Stimulated activated CD8-positive, alpha-beta memory T cell treated with anti-CD3 and anti-CD28 coated beads, Interleukin-7, amount 100 ng/mL, for 48 hours (primary cell): Measurements from ENCODE around the gene LRP10.

Experiments
- DNase-seq, 2 donors: peaks; one replicate each; pipeline ENCODE4 v3.0.0-alpha.2; 2020; ENCODE audit warnings: low read depth in 1 of 2; ENCODE audit errors: extremely low read depth in 1 of 2

The LRP10 gene

GRCh38 chr14:22915886-22916521, 44.5 kb downstream of the LRP10 start:
- DNase-seq, result no peak

- DNase-seq, result peak; percentile 96 to 100
These were observed 47.5 kb downstream of the LRP10 start, which contains the start of gene RBM23 for GRCh38 chr14:22918804-22919600. RBM23 (minus strand) TSS chr14:22919149.

GRCh38 chr14:22919601-22919921, 48.0 kb downstream of the LRP10 start:
- no peak for DNase-seq

- no peak for DNase-seq
These were observed 49.2 kb downstream of the LRP10 start for GRCh38 chr14:22920697-22921096.

GRCh38 chr14:22922294-22922693, 50.8 kb downstream of the LRP10 start:
- DNase-seq, result no peak

- DNase-seq, result no peak
These were observed 52.2 kb downstream of the LRP10 start for GRCh38 chr14:22923746-22924145.

GRCh38 chr14:22925513-22925912, 54.0 kb downstream of the LRP10 start:
- no peak for DNase-seq

- DNase-seq, result no peak
These were observed 54.8 kb downstream of the LRP10 start for GRCh38 chr14:22926316-22926715.

GRCh38 chr14:22928237-22929103, 56.9 kb downstream of the LRP10 start:
- no peak for DNase-seq

GRCh38 chr14:22929104-22929960, 57.8 kb downstream of the LRP10 start, which contains the start of gene PRMT5:
PRMT5 (minus strand) TSS chr14:22929376; CDS start chr14:22929361, 15 bp downstream.
- DNase-seq, result peak; percentile 90 to 98

- DNase-seq, result no peak
These were observed 58.4 kb downstream of the LRP10 start for GRCh38 chr14:22929961-22930364.
